ENCODE data around the gene NGEF.

NGEF gene

GRCh38 chr2:232838406-232838874 is 174.6 kb downstream of the NGEF start:
- DNase-seq (ENCODE audit: low read depth in 2 of 2), result peak; percentile 4 to 41

GRCh38 chr2:232836934-232837333 is 176.1 kb downstream of the NGEF start:
- DNase-seq (ENCODE audit: low read depth in 2 of 2), result no peak

GRCh38 chr2:232835687-232836208 is 177.3 kb downstream of the NGEF start:
- no peak for DNase-seq (ENCODE audit: low read depth in 2 of 2)

GRCh38 chr2:232833830-232834229 is 179.2 kb downstream of the NGEF start:
- DNase-seq (ENCODE audit: low read depth in 2 of 2), result no peak

- no peak for DNase-seq (ENCODE audit: low read depth in 2 of 2)
Observed at GRCh38 chr2:232831496-232831895, 181.6 kb downstream of the NGEF start.

- DNase-seq (ENCODE audit: low read depth in 2 of 2), result no peak
Observed at GRCh38 chr2:232829988-232830387, 183.1 kb downstream of the NGEF start.
